ENCODE results near the gene STRIP2.
"Not testable (repeated sequence)": the region's sequence is repeated elsewhere in the genome, so short reads cannot be mapped to it uniquely, and the experiment has no call there.

DNA sequence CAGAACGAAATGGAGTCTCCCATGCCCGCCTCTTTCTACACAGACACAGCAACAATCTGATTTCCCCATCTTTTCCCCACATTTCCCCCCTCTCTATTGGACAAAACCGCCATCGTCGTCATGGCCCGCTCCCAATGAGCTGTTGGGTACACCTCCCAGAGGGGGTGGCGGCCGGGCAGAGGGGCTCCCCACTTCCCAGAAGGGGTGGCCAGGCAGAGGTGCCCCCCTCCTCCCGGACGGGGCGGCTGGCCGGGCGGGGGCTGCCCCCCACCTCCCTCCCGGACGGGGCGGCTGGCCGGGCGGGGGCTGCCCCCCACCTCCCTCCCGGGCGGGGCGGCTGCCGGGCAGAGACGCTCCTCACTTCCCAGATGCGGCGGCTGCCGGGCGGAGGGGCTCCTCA, 41.7 kb downstream of the STRIP2 start:
- TF ChIP-seq, protein P1, sequence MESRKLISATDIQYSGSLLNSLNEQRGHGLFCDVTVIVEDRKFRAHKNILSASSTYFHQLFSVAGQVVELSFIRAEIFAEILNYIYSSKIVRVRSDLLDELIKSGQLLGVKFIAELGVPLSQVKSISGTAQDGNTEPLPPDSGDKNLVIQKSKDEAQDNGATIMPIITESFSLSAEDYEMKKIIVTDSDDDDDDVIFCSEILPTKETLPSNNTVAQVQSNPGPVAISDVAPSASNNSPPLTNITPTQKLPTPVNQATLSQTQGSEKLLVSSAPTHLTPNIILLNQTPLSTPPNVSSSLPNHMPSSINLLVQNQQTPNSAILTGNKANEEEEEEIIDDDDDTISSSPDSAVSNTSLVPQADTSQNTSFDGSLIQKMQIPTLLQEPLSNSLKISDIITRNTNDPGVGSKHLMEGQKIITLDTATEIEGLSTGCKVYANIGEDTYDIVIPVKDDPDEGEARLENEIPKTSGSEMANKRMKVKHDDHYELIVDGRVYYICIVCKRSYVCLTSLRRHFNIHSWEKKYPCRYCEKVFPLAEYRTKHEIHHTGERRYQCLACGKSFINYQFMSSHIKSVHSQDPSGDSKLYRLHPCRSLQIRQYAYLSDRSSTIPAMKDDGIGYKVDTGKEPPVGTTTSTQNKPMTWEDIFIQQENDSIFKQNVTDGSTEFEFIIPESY (CRISPR knock-in tag; IDR thresholded peaks at IDR 0.05): not testable (repeated sequence)
- TF ChIP-seq EZH2 (IDR thresholded peaks at IDR 0.05; ENCODE audit: borderline replicate concordance, low read depth, low read length); ZC3H4 (CRISPR knock-in tag; IDR thresholded peaks at IDR 0.05; ENCODE audit: borderline replicate concordance); GATA2 (CRISPR knock-in tag; IDR thresholded peaks at IDR 0.05): not testable (repeated sequence)

Measured in K562 (cell line).